ENCODE data around the gene GRM4.
"Not testable (repeated sequence)": the region's sequence is repeated elsewhere in the genome, so short reads cannot be mapped to it uniquely, and the experiment has no call there.

The GRM4 gene

GRCh38 chr6:34022250-34022872, 123.5 kb downstream of the GRM4 start:
- no peak for DNase-seq (ENCODE audit: low read depth in 2 of 2)

DNA sequence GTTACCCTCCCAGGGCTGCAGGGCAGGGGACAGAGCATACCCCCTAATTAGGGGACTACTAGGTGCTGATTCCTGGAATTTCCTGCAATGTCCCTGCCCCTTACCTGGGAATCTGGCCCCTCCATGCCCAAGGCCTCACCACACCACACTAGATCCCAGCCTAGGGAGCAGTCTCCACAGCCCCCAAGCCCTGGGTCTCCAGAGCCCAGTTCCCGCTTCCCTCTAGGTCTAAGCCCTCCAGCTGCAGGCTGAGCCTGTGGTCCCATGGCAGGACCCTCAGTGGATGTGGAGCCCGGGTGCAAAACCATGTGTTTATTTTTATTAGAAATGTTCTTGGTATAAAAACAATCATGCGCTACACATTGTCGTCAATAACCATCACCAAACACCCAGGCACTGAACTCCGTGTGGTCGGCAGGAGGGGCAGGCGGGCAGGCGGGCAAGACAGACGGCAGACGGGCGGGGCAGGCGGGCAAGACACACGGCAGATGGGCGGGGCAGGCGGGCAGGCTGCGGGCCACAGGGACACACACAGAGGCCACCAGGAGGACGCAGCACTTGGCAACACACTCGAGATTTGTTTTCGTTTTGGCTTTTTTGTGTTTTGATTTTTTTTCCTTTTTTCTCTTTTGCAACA, 124.2 kb downstream of the GRM4 start:
- no peak for DNase-seq (ENCODE audit: low read depth in 2 of 2)

DNA sequence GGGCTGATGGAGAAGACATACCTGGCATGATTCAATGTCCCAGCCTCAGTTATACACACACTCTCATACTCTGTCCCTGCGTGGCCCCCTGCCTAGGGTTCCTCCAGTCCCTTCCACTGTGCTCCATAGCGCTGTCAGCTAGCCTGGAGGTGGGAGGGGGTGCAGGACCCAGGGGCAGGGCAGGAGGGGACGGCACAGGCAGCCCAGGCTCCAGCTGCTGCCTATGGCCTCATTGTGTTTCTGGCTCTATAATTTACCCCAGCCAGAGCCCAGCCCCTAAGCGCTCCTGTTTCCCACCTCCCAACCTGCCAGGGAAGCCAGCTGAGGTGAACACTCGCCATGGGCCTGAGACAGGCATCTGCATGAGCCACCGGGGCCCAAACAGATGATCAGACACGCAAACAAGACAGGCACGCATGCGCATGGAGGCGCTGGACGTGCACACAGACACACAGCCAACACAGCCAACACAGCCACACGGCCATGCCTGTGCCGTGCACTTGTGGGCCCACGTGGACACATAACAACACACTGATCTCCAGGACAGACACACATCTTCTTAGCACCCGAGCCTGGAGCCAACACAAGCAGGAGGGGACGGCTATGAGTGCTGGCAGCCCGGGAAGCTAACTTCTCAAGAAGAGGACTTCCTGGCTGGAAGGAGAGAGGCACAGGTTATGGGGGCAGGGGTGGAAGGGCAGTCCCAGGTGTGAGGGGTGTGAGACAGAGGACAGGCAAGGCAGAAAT, 124.9 kb downstream of the GRM4 start:
- DNase-seq (ENCODE audit: low read depth in 2 of 2) = no peak

GRCh38 chr6:34020278-34020677, 125.6 kb downstream of the GRM4 start:
- DNase-seq (ENCODE audit: low read depth in 2 of 2) = no peak

- DNase-seq (ENCODE audit: low read depth in 2 of 2) = no peak
Measured at GRCh38 chr6:34018961-34019606, 126.8 kb downstream of the GRM4 start.

- DNase-seq (ENCODE audit: low read depth in 2 of 2) = no peak
Measured at GRCh38 chr6:34018026-34018425, 127.9 kb downstream of the GRM4 start.

- DNase-seq (ENCODE audit: low read depth in 2 of 2) = no peak
Measured at GRCh38 chr6:34017106-34017805, 128.6 kb downstream of the GRM4 start.

GRCh38 chr6:34016573-34016972, 129.3 kb downstream of the GRM4 start:
- not testable (repeated sequence) for DNase-seq (ENCODE audit: low read depth in 2 of 2)

GRCh38 chr6:34015586-34015985, 130.3 kb downstream of the GRM4 start:
- DNase-seq (ENCODE audit: low read depth in 2 of 2) = no peak

DNA sequence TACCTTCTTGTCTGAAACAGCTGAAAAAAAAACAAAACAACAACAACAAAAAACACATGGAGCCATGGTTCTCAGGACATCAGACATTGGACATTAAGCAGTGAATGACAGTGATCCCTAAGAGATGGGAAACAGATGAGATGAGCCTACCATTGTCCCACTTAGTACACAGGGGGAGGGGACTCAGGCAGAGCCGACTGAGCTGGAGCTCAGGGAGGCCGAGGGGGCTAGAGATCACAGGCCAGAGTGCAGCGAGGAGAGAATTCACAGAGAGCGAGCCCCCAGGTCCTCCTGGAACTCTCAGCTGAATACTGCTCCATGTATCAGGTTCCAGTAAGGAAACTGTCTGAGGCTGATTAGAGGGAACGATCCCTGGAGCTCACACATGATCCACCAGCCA, 134.6 kb downstream of the GRM4 start:
- no peak for DNase-seq (ENCODE audit: low read depth in 2 of 2)

DNA sequence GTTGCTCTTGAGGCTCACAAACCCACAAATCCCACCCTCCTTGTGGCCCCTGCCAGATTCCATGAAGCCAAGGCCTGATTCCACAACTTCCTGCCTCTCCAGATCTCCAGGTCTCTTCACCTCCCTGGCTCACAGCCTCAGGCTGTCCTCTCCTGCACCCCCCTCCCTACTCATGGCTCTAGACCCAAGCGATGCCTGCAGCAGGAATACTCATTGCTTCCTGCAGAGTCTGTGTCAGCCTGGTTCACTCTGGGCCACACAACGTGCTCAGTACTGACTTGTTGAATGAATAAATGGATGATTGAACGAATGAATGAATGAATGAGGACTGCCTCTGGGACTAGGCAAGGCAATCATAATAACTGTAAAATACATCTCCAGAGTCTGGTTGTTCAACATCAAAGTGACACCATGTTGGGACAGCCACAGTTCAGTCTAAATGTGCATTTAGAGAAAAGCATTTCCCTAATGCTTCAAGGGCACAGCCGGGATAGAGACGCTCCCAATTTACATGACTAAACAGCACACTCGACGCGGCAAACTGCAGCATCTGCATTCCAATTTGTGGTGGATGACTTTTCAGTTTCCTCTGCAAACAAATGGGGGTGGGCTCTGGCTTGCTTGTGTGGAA, 139.9 kb downstream of the GRM4 start:
- DNase-seq (ENCODE audit: low read depth in 2 of 2) = no peak

DNA sequence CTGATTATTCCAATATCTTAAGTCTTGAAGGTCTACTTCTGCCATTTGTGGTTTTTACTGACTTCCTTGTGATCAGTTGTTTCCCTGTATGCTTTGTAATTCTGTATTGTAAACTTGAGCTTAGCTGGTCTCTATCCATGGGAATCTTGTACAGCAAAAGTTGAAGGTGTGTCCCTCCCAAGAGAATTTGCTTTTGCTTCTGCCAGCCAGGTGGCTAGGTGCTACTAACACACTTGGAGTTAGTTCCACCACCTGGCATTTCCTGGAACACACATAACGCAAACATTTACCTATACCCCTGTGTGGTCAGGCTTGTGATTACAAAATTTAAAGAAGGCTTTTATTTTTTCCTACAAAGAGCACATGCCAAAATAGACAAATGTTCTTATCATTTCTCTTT, 141.2 kb downstream of the GRM4 start:
- no peak for DNase-seq (ENCODE audit: low read depth in 2 of 2)

DNA sequence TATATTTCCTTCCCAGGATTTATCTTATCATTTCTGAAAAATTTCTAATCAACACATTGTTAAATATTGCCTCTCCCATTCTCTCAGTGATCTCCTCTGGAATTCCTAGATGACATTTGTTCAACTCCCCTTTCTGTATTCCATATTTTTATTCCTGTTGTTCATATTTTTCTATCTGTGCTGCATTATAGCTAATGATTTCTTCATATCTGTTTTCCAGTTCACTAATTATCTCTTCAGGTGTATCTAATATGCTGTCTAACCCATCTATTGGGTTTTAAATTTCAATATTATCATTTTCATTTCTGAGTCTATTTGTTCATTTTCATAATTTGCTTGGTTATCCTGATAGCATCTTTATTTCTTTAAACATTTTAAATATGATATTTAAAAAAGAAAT, 141.9 kb downstream of the GRM4 start:
- DNase-seq (ENCODE audit: low read depth in 2 of 2) = no peak

DNA sequence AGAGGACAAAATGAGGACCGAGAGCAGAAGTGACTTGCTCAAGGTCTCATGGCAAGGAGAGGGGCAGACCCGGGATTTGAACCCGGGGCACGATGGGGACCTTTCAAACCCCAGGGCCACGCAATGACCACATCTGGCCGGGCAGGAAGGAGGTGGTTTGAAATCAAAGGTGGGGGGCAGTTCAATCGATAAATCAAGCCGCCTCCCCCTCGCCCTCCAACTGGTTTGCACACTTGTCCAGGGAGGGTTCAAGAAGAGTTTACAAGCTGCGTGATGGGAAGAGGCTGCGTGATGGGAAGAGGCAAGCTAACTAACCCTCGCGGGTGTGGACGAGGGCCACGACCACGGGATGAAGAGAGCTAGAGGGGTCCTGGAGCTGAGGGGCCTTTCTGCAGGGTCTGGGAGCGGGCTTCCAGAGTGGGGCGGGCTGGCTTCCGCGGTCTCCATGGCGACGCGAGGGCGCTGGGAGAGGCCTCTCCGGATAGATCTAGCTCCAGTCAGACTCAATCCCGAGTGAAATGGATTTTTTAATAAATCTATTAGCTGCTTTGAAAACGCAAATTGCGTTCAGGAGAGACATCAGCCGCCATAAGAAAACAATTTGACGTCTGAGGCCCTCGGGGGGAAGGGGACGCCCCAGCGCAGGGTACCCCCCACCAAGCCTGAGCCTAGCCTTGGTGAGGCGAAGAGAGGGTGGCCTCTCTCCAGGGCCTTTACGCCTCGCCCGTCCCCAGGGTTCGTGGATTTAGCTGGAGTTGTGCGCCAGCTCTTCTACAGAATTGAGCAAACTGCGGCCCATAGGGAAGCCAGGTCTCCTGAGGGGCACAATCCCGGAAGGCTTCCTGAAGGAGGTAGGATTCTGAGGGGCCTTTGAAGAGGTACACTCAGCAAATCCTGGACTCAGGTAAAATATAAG, 143.9 kb downstream of the GRM4 start:
- no peak for DNase-seq (ENCODE audit: low read depth in 2 of 2)

- DNase-seq (ENCODE audit: low read depth in 2 of 2) = no peak
Measured at GRCh38 chr6:34000281-34000680, 145.6 kb downstream of the GRM4 start.

GRCh38 chr6:33999567-33999966, 146.3 kb downstream of the GRM4 start:
- no peak for DNase-seq (ENCODE audit: low read depth in 2 of 2)

DNA sequence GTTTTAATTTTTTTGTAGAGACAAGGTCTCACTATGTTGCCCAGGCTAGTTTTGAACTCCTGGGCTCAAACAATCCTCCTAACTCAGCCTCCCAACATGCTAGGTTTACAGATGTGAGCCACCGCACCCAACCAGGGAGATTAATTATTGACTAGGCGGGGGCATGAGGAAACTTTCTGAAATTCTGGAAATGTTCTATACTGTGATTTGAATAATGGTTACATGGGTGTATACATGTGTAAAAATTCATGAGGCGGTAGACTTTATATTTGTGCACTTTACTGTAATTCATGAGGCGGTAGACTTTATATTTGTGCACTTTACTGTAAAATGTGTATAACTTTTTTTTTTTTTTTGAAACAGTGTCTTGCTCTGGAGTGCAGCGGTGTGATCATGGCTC, 147.2 kb downstream of the GRM4 start:
- no peak for DNase-seq (ENCODE audit: low read depth in 2 of 2)

- DNase-seq (ENCODE audit: low read depth in 2 of 2) = no peak
Measured at GRCh38 chr6:33997265-33997664, 148.6 kb downstream of the GRM4 start.

- DNase-seq (ENCODE audit: low read depth in 2 of 2) = no peak
Measured at GRCh38 chr6:33996120-33996475, 149.8 kb downstream of the GRM4 start.

GRCh38 chr6:33995309-33996119, 150.4 kb downstream of the GRM4 start:
- no peak for DNase-seq (ENCODE audit: low read depth in 2 of 2)

All from fibroblast of skin of left biceps (primary cell).